ENCODE results near the gene TSPY2. TPM values are rescaled to one million over a fixed set of nuclear protein-coding genes. Genes with fewer than 3 reads are reported as not detected.
"Not testable (repeated sequence)": the region's sequence is repeated elsewhere in the genome, so short reads cannot be mapped to it uniquely, and the experiment has no call there.

TSPY2 gene
- total RNA-seq = not detected

GRCh38 chrY:6245923-6246322 is at the start of gene TSPY2:
Gene TSPY2, plus strand, starts transcription at chrY:6246223. Its CDS starts 46 bp downstream, at chrY:6246269.
- not testable (repeated sequence) for DNase-seq (ENCODE audit: low spot score in 2 of 2); FAIRE-seq

GRCh38 chrY:6209565-6209964 is 36.5 kb upstream of the TSPY2 start:
- DNase-seq (ENCODE audit: low spot score in 2 of 2); FAIRE-seq: not testable (repeated sequence)

GRCh38 chrY:6217045-6217444 is 29.0 kb upstream of the TSPY2 start:
- not testable (repeated sequence) for FAIRE-seq; DNase-seq (ENCODE audit: low spot score in 2 of 2)

GRCh38 chrY:6269839-6270238 is 23.8 kb downstream of the TSPY2 start:
- FAIRE-seq; DNase-seq (ENCODE audit: low spot score in 2 of 2): not testable (repeated sequence)

Measured in frontal cortex (tissue), 4 donors.